ENCODE data around the gene RGS10.
"Not testable (repeated sequence)": the region's sequence is repeated elsewhere in the genome, so short reads cannot be mapped to it uniquely, and the experiment has no call there.

DNA sequence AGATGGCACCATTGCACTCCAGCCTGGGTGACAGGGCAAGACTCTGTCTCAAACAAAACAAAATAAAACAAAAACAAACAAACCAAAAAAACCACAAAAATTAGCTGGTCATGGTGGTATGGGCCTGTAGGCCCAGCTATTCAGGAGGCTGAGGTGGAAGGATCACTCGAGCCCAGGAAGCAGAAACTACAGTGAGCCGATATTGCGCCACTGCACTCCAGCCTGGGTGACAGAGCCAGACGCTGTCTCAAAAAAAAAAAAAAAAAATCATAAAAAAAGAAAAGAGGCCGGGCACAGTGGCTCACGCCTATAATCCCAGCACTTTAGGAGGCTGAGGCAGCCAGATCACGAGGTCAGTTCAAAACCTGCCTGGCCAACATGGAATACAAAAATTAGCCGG is 9.7 kb downstream of the RGS10 start:
- not testable (repeated sequence) for TF ChIP-seq POLR2A (IDR thresholded peaks at IDR 0.05)
- TF ChIP-seq, protein P1, sequence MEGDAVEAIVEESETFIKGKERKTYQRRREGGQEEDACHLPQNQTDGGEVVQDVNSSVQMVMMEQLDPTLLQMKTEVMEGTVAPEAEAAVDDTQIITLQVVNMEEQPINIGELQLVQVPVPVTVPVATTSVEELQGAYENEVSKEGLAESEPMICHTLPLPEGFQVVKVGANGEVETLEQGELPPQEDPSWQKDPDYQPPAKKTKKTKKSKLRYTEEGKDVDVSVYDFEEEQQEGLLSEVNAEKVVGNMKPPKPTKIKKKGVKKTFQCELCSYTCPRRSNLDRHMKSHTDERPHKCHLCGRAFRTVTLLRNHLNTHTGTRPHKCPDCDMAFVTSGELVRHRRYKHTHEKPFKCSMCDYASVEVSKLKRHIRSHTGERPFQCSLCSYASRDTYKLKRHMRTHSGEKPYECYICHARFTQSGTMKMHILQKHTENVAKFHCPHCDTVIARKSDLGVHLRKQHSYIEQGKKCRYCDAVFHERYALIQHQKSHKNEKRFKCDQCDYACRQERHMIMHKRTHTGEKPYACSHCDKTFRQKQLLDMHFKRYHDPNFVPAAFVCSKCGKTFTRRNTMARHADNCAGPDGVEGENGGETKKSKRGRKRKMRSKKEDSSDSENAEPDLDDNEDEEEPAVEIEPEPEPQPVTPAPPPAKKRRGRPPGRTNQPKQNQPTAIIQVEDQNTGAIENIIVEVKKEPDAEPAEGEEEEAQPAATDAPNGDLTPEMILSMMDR (IDR thresholded peaks at IDR 0.05 in 4 of 5, conservative IDR thresholded peaks at IDR 0.05 in 1 of 5), result not testable (repeated sequence)
